HG03460 (cell line): Measurements from ENCODE around the gene MEPE.
A peak's percentile ranks its signal among the peaks of the same experiment; 100 is the strongest.

Experiments
- ATAC-seq: cut with Tn5 transposase; IDR thresholded peaks from one replicate; pipeline ENCODE4 v1.9.1; 2021; ENCODE audit not compliant: unreplicated experiment

Gene MEPE

DNA sequence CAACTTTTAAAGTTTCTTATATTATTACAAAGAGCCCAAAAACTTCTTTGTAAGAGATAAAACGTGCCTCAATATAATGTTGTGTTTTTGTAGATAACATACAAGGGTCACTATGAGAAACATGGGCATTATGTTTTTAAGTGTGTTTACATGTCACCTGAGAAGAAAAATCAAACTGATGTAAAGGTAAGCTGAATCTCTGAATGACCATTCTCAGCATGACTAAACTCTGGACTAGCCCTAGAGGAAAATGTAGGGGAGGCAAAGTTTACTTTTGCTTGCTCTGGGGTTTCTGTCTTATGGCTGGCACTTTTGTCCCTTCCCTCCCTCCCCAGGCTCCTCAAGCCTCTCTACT, 6.8 kb downstream of the MEPE start:
- no peak for ATAC-seq

DNA sequence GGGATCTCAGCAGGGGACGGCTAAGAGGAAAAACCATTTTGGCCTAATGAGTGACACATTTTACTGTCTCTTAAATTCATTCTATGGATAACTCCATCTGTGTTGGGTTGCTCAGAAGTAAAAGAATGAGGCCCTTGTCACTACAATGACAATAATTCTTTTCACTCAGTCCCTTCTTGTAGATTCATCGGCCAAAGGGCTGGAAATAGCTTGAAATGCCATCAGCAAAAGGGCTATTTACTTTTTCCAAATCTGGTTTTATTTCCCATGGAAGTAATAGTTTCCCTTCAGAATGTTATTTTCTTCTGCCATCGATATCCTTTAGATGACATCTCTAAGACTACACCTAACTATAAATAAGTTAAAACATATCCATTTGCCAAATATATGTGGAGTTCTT, 7.4 kb downstream of the MEPE start:
- no peak for ATAC-seq

GRCh38 chr4:87843936-87844335, 11.2 kb downstream of the MEPE start:
- ATAC-seq = no peak

DNA sequence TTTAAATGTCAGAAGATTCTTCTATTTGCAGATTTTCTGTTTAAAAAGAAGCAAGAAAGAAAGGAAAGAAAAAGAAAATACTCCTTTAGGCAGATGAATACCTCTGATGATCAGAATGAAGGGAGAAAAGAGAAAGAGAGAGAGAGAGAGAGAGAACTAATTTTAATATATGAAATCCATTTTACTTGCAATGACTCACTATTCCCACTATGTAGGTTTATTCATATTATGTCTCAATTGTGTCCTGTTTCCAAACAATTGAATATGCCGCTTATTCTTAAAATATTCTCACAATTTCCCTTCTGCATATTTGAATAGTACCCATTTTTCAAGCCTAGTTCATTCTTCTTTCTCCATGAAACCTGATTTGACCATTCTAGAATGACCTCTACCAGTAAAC, 11.7 kb downstream of the MEPE start:
- ATAC-seq = no peak

DNA sequence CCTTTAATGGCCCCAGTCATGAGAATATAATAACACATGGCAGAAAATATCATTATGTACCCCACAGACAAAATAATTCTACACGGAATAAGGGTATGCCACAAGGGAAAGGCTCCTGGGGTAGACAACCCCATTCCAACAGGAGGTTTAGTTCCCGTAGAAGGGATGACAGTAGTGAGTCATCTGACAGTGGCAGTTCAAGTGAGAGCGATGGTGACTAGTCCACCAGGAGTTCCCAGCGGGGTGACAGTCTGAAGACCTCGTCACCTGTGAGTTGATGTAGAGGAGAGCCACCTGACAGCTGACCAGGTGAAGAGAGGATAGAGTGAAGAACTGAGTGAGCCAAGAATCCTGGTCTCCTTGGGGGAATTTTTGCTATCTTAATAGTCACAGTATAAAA, 13.5 kb downstream of the MEPE start:
- no peak for ATAC-seq

DNA sequence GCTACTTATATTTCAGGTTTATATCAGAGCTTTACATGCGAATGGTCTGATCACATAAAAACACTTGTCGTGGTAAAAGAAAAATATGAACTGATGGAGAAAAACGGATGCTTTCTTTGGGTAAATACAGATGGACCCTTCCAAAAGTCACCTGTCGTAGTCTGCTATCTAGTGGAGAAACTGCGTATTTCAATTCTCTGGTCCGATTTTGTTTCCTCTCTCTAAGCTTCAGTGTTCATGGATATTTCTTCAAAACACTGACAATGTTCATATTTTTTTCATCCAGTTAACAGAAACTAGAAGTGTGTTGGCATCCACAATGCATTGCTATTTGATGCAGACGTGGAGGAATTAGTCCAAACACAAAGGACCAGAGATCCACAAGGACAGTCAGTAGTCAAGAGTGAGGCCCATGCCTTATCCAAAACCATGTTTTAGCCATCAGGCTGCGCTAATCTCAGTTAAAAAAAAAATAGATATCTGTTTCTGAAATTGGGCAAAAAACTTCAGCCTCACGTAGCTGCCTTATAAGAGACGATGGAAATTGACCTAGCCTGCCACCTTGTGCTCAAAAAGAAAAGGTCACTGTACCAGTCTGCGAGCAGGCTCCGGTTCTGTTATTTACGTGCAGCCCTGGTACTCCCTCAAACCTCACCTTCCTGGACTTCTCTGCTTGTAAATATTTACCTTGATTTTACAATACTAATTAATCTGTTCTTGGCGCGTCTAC, 16.0 kb downstream of the MEPE start:
- ATAC-seq = peak; percentile 78

GRCh38 chr4:87849612-87850011, 16.8 kb downstream of the MEPE start:
- no peak for ATAC-seq

- no peak for ATAC-seq
These were observed 18.6 kb downstream of the MEPE start for GRCh38 chr4:87851332-87851731.

- no peak for ATAC-seq
These were observed 19.2 kb downstream of the MEPE start for GRCh38 chr4:87851953-87852352.

- ATAC-seq = no peak
These were observed 20.3 kb downstream of the MEPE start for GRCh38 chr4:87853108-87853507.

GRCh38 chr4:87853891-87854290, 21.1 kb downstream of the MEPE start:
- ATAC-seq = no peak

- no peak for ATAC-seq
These were observed 22.8 kb downstream of the MEPE start for GRCh38 chr4:87855559-87855958.

DNA sequence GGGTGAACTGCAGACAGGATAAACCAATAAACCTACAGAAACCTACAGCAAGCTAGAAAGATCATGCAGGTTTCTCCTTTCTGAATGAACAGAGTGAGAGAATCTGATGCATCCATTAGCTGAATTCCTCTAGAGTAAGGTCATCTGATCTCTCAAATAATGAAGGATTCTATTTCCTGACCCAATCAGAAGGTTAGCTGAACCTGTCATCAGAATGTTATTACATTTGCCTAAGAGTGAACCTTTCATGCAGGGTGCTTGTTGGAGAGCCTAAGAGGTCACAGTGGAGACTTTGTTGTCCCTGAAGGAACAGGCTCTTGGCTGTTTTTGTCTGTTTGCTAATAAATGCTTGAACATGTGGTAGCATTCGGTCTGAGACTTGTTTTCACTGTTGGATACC, 24.0 kb downstream of the MEPE start:
- no peak for ATAC-seq

GRCh38 chr4:87857789-87858188, 25.0 kb downstream of the MEPE start:
- no peak for ATAC-seq

- no peak for ATAC-seq
These were observed 29.5 kb downstream of the MEPE start for GRCh38 chr4:87862236-87862635.

DNA sequence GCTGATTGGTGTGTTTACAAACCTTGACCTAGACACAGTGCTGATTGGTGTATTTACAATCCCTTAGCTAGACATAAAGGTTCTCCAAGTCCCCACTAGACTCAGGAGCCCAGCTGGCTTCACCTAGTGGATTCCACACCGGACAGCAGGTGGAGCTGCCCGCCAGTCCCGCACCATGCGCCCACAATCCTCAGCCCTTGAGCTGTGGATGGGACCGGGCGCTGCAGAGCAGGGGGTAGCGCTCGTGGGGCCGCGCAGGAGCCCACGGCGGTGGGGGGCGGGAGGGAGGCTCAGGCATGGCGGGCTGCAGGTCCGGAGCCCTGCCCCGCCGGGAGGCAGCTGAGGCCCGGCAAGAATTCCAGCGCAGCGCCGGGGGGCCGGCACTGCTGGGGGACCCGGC, 30.7 kb downstream of the MEPE start:
- no peak for ATAC-seq

DNA sequence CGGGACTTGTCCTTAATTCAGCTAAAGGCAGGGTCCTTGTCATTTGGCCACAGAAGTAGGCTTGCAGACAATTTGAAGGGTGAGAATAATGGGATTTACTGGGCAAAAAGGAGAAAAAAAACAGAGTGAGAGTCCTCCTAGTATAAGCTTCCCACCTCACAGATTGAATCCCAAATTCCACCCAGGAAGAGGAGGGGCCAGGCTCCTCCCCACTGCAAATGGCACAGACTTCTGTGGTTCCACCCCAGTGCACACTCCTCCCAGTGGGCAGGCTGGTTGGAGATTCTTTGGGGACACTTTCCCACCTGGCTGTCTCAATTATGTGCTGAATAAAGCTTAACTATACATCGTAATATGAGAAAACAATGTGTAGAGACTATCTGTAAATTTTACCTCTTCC, 31.6 kb downstream of the MEPE start:
- no peak for ATAC-seq

GRCh38 chr4:87865288-87865687, 32.5 kb downstream of the MEPE start:
- ATAC-seq = no peak

- ATAC-seq = no peak
These were observed 33.3 kb downstream of the MEPE start for GRCh38 chr4:87865960-87866598.

- no peak for ATAC-seq
These were observed 35.8 kb downstream of the MEPE start for GRCh38 chr4:87868522-87868921.

GRCh38 chr4:87872028-87872427, 39.3 kb downstream of the MEPE start:
- ATAC-seq = no peak

DNA sequence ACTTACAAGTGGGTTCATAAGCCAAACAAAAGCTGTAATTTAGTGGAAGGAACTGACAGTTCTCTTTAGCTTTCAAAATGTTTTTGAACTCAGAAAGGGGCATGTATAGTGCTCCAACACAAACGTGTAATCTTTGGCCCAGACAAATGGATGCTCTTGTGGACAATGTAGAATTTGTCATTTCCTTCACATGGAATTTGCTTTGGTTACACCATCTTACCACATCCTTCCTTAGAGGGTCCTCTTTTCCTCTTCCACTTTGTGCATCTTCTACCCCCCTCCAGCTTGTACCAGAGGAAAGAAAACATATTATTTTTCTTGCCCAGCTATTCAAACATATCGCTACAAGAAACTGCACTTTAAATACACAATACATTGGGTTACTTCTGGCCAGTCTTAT, 42.4 kb downstream of the MEPE start:
- ATAC-seq = no peak

- no peak for ATAC-seq
These were observed 47.3 kb downstream of the MEPE start for GRCh38 chr4:87880106-87880505.
